Left colon (tissue), 2 donors: Measurements from ENCODE around the gene TMEM215. TPM values are rescaled to one million over a fixed set of nuclear protein-coding genes. Genes with fewer than 3 reads are reported as not detected.
"Not testable (repeated sequence)": the region's sequence is repeated elsewhere in the genome, so short reads cannot be mapped to it uniquely, and the experiment has no call there.

Experiments used
- ATAC-seq: fragments of 200-7000 bp; cut with Tn5 transposase; one replicate; pipeline ENCODE4 v1.9.1; 2020; ENCODE audit warnings: mild to moderate bottlenecking, moderate library complexity
- DNase-seq, 2 donors: peaks; one replicate each; pipeline ENCODE4 v3.0.0-alpha.2; 2020
- intact Hi-C, 2 donors: fragments of 100-400 bp; cut with DNase I in 1 of 2; cut with micrococcal nuclease in 1 of 2; formaldehyde crosslinking; loops; one replicate each; pipeline versions ENCODE4 v1.11.2 to v1.14.0; 2022; cut with DNase I, micrococcal nuclease
- long read RNA-seq: library from polyadenylated mRNA; unstranded; transcript quantifications from one replicate; pipeline ENCODE4 v2.0.0, GENCODE V29; 2021
- total RNA-seq, 2 donors: library from RNA; stranded (reverse); fragmentation: NEBNext Ultra II Directional; extraction: Animal tissue kit (Norgen Biotek cat#: 25700); gene quantifications; one replicate each; pipeline ENCODE4 v1.2.1, GENCODE V29; 2021
- donor health status: DM: no; HTN: no; CAD: no.
- donor health status: DM: yes; HTN: yes; CAD: no.

TMEM215 gene
- total RNA-seq = under 1 TPM in 1 of 2 donors, not detected in 1; 0.06 TPM
- long read RNA-seq = 0 reads

GRCh38 chr9:32783168-32783891, at the start of gene TMEM215:
TMEM215 (plus strand) TSS chr9:32783540; CDS start chr9:32784184, 644 bp downstream.
- intact Hi-C loops = no loop called here
- ATAC-seq (no peak), DNase-seq (no peak)

- no peak for DNase-seq
- no peak for ATAC-seq
- intact Hi-C loops = no loop called here
These were observed 47.9 kb upstream of the TMEM215 start for GRCh38 chr9:32735476-32735875.

GRCh38 chr9:32737378-32737777, 46.0 kb upstream of the TMEM215 start:
- intact Hi-C loops = no loop called here
- no peak for ATAC-seq
- DNase-seq = no peak

GRCh38 chr9:32738501-32739172, 44.7 kb upstream of the TMEM215 start:
- ATAC-seq (no peak), DNase-seq (no peak)
- intact Hi-C loops = no loop called here

- DNase-seq = no peak
- intact Hi-C loops = no loop called here
These were observed 41.6 kb upstream of the TMEM215 start for GRCh38 chr9:32741706-32742105.

GRCh38 chr9:32742296-32742695, 41.0 kb upstream of the TMEM215 start:
- ATAC-seq = no peak
- DNase-seq = no peak
- intact Hi-C loops = no loop called here

More at GRCh38 chr9:32741706-32742105, 41.6 kb upstream of the TMEM215 start:
- ATAC-seq = no peak

GRCh38 chr9:32748013-32748412, 35.3 kb upstream of the TMEM215 start:
- intact Hi-C loops = no loop called here
- DNase-seq (no peak), ATAC-seq (no peak)

GRCh38 chr9:32755730-32756129, 27.6 kb upstream of the TMEM215 start:
- intact Hi-C loops = no loop called here
- ATAC-seq (no peak), DNase-seq (no peak)

- intact Hi-C loops = no loop called here
These were observed 19.2 kb upstream of the TMEM215 start for GRCh38 chr9:32764139-32764538.

GRCh38 chr9:32775283-32775682, 8.1 kb upstream of the TMEM215 start:
- DNase-seq = no peak
- intact Hi-C loops = no loop called here
- ATAC-seq = no peak

More at GRCh38 chr9:32764139-32764538, 19.2 kb upstream of the TMEM215 start:
- ATAC-seq (no peak), DNase-seq (no peak)

- DNase-seq = no peak
- intact Hi-C loops = no loop called here
- ATAC-seq = no peak
These were observed 7.1 kb upstream of the TMEM215 start for GRCh38 chr9:32776201-32776600.

- DNase-seq (no peak), ATAC-seq (no peak)
- intact Hi-C loops = no loop called here
These were observed 718 bp upstream of the TMEM215 start for GRCh38 chr9:32782476-32783167.

- DNase-seq (no peak), ATAC-seq (no peak)
- intact Hi-C loops = no loop called here
These were observed 4.5 kb downstream of the TMEM215 start for GRCh38 chr9:32787816-32788215.

- ATAC-seq, intact Hi-C loops, DNase-seq: not testable (repeated sequence)
These were observed 12.7 kb downstream of the TMEM215 start for GRCh38 chr9:32796015-32796414.

GRCh38 chr9:32801530-32801929, 18.2 kb downstream of the TMEM215 start:
- intact Hi-C loops = no loop called here

GRCh38 chr9:32807217-32807616, 23.9 kb downstream of the TMEM215 start:
- ATAC-seq = no peak
- intact Hi-C loops = no loop called here
- DNase-seq = no peak

More at GRCh38 chr9:32801530-32801929, 18.2 kb downstream of the TMEM215 start:
- DNase-seq = no peak
- no peak for ATAC-seq

- intact Hi-C loops = no loop called here
- ATAC-seq (no peak), DNase-seq (no peak)
These were observed 27.9 kb downstream of the TMEM215 start for GRCh38 chr9:32811246-32811645.

- intact Hi-C loops = no loop called here
- DNase-seq = no peak
- ATAC-seq = no peak
These were observed 37.0 kb downstream of the TMEM215 start for GRCh38 chr9:32820322-32820721.

GRCh38 chr9:32823101-32823500, 39.8 kb downstream of the TMEM215 start:
- intact Hi-C loops = no loop called here
- no peak for DNase-seq
- ATAC-seq = no peak

- ATAC-seq (no peak), DNase-seq (no peak)
- intact Hi-C loops = no loop called here
These were observed 40.2 kb downstream of the TMEM215 start for GRCh38 chr9:32823551-32823950.
